Neural progenitor cell (in vitro differentiated cells): ENCODE data around the gene KRTAP10-2.

Source experiments
- CTCF ChIP-seq: fragments of 200-600 bp; sonication (generic); IDR thresholded peaks from 2 replicates; pipeline ENCODE4 v1.5.1; 2017; ENCODE audit warnings: antibody characterized with exemption, mild to moderate bottlenecking
- EZH2 ChIP-seq: fragments of 200-600 bp; sonication (generic); IDR thresholded peaks from 2 replicates; pipeline ENCODE4 v1.6.1; 2017; ENCODE audit warnings: antibody characterized with exemption, mild to moderate bottlenecking, moderate library complexity
- EZH2phosphoT487 ChIP-seq: fragments of 200-600 bp; sonication (generic); IDR thresholded peaks from 2 replicates; pipeline ENCODE4 v1.6.1; 2017; ENCODE audit warnings: antibody characterized with exemption

GRCh38 chr21:44575307-44576024, 24.2 kb upstream of the KRTAP10-2 start:
- TF ChIP-seq CTCF (no peak), EZH2phosphoT487 (no peak), EZH2 (no peak)
